GM21723 (cell line): ENCODE results near the gene GUCY2D.

Source experiments
- ATAC-seq: cut with Tn5 transposase; IDR thresholded peaks from one replicate; pipeline ENCODE4 v1.9.1; 2021; ENCODE audit warnings: mild to moderate bottlenecking, moderate library complexity; ENCODE audit not compliant: unreplicated experiment

Gene GUCY2D

DNA sequence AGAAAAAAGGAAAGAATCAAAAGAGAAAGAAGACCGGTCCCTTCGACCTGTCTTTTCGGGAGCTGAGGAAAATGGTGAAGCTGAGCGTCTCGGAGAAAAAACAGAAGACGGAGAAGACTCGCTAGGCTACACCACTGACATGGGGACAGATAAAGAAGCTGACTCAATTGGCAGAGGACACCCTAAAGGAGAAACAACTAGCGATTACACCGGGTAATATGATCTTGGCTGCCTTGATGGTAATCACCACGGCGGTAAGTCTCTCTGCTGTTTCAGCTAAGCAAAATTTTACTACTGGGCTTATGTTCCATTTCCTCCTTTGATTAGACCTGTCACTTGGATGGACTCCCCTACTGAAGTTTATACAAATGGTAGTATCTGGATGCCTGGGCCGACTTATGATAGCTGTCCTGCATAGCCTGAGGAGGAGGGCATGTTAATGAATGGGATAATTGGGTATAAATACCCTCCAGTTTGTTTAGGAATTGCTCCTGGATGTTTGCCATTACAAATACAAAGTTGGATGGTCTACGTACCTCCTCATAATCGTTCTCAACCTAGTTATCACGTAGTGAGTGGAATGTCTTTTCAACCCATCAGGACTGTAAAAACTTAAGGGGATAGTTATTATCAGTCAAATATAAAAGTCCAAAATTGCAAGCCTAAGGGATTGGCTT, 60.5 kb downstream of the GUCY2D start:
- ATAC-seq = no peak

DNA sequence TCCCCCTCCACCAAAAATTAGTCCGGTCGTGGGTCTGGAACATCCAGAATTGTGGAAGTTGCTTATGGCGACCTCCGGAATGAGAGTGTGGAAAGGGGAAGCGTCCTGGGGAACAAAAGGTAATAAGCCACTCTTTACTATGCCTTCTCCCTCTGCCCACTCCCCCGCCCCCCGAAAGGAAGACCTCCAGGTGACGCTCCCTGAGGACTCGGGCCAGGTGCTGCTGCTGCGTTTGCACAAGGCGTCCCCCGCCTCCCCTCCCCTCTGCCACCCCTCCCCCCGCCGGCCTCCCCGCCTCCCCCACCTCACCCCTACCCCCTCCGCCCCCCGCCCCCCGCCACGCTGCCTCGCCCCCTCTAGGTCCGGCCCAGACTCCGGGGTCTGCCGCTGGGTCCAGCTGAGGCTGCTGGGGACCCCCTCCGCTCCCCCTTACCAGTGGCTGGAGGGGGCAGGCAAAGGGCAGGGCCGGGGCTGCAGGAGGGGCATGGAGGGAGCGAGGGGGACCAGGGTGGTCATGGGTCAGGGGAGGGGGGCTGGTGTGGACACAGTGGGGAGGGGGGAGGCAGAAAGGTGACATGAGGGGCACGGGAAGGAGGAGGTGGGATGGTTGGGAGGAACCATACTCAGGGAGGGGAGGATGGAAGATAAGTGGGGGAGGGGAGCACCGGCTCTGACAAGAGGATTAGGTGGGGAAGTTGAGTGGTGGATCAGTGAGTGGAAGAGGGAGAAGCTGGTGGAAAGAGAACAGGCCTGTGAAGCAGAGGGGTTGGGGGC, 61.5 kb downstream of the GUCY2D start:
- ATAC-seq = no peak

DNA sequence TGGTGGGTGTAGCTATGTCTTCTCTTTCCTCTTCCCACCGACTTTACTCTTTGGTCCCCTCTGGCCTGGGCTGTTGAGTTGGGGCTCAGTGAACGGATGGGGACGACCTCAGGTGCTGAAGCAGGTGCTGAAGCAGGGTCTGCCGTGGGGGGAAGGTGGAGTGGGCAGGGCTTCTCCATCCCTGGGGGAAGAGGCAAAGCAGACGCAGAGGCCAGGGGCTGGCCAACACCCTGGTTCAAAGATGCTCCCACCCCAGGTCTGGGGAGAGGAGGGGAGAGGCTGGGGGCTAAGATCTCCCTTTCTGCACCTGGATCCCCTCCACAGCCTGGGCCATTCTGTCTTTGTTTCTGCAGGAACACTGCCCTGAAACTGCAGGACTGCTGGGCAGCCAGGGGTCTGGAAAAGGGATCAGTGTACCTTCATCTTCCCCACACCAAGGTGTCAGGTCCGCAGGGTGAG, 62.2 kb downstream of the GUCY2D start:
- no peak for ATAC-seq

DNA sequence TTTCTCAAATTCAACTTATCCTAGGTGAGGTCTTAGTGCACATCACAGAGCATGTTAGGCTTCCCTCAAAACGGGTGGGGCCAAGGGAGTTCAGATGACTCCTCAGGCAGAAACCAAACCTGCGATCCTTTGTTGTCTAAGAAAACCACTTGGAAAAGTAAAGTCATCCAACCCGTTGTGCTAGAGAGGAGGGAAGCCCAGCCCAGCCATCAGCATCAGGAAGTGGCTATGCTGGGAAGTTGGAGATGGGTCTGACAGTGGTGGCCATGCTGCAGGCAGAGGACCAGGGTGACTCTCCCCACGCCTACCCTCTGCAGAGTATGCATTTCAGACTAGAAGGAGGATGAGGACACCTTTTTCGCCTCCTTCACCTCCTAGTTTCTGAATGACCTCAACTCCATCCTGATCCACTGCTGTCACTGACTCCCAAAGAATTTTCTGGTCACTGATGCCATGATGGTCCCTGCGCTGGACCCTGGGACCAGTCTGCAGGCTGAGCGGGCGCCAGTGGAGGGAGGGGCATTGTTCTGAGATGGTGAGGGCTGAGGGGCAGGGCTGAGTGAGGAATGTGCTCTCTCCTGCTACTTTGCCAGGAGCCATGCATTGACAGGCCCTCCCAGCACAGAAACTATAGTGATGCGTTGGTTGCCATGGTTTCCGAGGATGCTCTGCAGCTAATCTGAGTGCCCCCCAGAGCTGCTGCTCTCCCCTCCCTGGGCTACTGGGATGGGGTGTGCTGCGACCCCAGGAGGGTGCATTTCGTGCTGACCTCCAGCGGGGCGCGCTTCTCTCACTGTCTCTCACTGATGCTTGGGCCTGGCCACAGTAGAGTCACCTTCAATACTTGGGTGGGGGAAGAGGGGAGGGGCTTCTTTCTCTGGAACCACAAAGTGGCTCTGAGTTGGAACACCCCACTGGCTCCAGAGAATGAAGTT, 64.7 kb downstream of the GUCY2D start:
- no peak for ATAC-seq

DNA sequence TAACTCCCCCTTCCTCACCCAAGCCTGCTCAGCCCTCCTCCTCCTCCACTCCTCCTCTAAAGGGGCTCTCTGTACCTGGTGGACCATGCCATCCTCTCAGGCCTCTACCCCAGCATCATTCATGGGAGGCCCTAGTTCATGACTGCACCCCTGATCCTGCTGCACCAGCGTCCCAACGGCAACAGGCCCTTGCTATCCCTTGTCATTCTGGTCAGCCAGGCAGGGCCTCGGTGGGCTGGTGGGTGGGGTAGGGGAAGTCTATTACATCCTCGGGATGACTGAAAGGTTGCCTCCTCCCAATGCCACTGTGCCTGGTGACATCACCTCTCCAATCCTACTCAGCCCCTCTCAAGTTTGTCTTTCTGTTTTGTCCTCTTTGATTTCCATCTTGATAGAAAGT, 65.4 kb downstream of the GUCY2D start:
- no peak for ATAC-seq

DNA sequence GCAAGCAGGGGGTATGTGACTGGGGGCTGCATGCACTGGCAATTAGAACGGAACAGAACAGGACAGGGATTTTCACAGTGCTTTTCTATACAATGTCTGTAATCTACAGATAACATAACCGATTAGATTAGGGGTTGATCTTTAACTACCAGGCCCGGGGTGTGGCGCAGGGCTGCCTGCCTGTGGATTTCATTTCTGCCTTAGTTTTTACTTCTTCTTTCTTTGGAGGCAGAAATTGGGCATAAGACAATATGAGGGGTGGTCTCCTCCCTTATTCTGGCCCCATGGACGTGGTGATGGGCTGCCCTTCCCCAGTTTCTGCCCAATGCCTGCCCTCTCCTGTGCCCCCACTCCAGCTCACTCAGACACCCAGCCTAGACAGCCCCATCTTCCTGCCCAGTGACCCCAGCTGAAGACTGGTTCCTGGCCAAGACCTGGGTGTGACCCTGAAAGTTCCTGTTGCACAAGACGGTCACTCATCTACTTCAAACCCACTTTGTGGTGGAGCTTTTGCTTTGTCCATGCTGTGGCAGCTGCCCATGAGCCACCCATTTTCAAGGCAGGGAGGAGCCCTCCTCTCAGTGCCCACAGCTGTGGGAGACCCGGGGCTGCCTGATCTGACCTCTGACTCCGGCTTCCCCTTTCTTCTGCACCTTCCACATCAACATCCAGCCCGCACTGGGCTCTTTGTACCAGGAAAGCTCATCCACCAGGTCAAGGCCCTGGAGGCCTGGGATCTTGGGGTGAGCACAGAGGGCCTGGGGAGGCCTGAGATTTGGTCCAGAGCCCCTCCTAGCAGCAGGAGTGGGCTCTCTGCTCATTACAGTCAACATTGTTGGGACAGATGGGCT, 66.5 kb downstream of the GUCY2D start:
- ATAC-seq = no peak

DNA sequence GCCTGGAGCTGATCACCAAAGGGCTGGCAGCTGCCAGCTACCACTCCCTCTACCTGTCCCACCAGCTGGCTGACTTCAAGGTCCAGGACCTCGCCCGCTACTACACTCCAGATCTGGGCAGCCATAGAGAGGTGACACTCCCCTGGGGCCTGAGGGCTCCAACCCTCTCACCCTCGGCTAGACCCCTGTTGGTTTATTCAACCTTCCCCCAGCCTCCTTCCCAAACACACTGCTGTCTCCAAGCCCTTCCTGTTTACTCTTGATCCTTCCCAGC, 67.1 kb downstream of the GUCY2D start:
- no peak for ATAC-seq
